ACHN (cell line): ENCODE measurements around the gene ABL1.

Source experiments
- DNase-seq: peaks from one replicate; pipeline ENCODE4 v3.0.0-alpha.2; 2015
- in situ Hi-C: cut with HindIII; loops from 2 replicates; pipeline ENCODE4 v1.10.0; 2017; ENCODE audit warnings: low sequenced_read_pairs, low pct_ligation_motif_present, low pct_unique_long_range_greater_than_20kb

ABL1 gene

GRCh38 chr9:130824079-130824478, 11.0 kb upstream of the ABL1 start:
- DNase-seq: no peak
- in situ Hi-C loops: no loop called here

- DNase-seq: peak; percentile 23
- in situ Hi-C loops: no loop called here
These were observed 10.3 kb upstream of the ABL1 start for GRCh38 chr9:130824643-130825350.

- in situ Hi-C loops: no loop called here
- no peak for DNase-seq
These were observed 9.8 kb upstream of the ABL1 start for GRCh38 chr9:130825351-130825651.

- in situ Hi-C loops: no loop called here
- no peak for DNase-seq
These were observed 9.2 kb upstream of the ABL1 start for GRCh38 chr9:130825809-130826208.

- in situ Hi-C loops: no loop called here
- no peak for DNase-seq
These were observed 5.3 kb upstream of the ABL1 start for GRCh38 chr9:130829762-130830161.

GRCh38 chr9:130830231-130830760, 4.8 kb upstream of the ABL1 start:
- DNase-seq: no peak
- in situ Hi-C loops: no loop called here

- in situ Hi-C loops: no loop called here
- no peak for DNase-seq
These were observed 4.0 kb upstream of the ABL1 start for GRCh38 chr9:130831077-130831476.

GRCh38 chr9:130833031-130833990, 1.7 kb upstream of the ABL1 start:
- no peak for DNase-seq
- in situ Hi-C loops: no loop called here

GRCh38 chr9:130835441-130836298, 616 bp downstream of the ABL1 start:
- peak; percentile 30 for DNase-seq
- in situ Hi-C loops: no loop called here

- no peak for DNase-seq
- in situ Hi-C loops: no loop called here
These were observed 2.0 kb downstream of the ABL1 start for GRCh38 chr9:130837002-130837511.

- in situ Hi-C loops: no loop called here
- DNase-seq: no peak
These were observed 2.6 kb downstream of the ABL1 start for GRCh38 chr9:130837643-130838042.

- in situ Hi-C loops: no loop called here
- DNase-seq: no peak
These were observed 4.4 kb downstream of the ABL1 start for GRCh38 chr9:130839132-130840111.

- in situ Hi-C loops: no loop called here
- no peak for DNase-seq
These were observed 7.5 kb downstream of the ABL1 start for GRCh38 chr9:130842545-130842944.

GRCh38 chr9:130843049-130843908, 8.2 kb downstream of the ABL1 start:
- no peak for DNase-seq
- in situ Hi-C loops: no loop called here

GRCh38 chr9:130844044-130844451, 9.0 kb downstream of the ABL1 start:
- DNase-seq: no peak
- in situ Hi-C loops: no loop called here

- in situ Hi-C loops: no loop called here
- no peak for DNase-seq
These were observed 10.2 kb downstream of the ABL1 start for GRCh38 chr9:130845254-130845653.
